NT2/D1 (cell line): Measurements from ENCODE around the gene CRIP3.

ENCODE experiments used
- DNase-seq: peaks from one replicate; pipeline ENCODE4 v3.0.0-alpha.2; 2011; ENCODE audit warnings: low read depth, low spot score
- H3K27me3 ChIP-seq: 2 replicates; pipeline ENCODE4 v1.6.0; 2011; ENCODE audit warnings: mild to moderate bottlenecking; ENCODE audit not compliant: insufficient read length, insufficient read depth
- H3K36me3 ChIP-seq: 2 replicates; pipeline ENCODE4 v1.6.1; 2011; ENCODE audit warnings: mild to moderate bottlenecking, low read length, mixed read lengths; ENCODE audit not compliant: insufficient read depth, insufficient read length
- H3K4me1 ChIP-seq: 2 replicates; pipeline ENCODE4 v1.5.1; 2011; ENCODE audit not compliant: insufficient read depth, insufficient read length
- H3K4me3 ChIP-seq: 2 replicates; pipeline ENCODE4 v1.5.1; 2011; ENCODE audit warnings: low read depth; ENCODE audit not compliant: insufficient read length
- H3K9ac ChIP-seq: 2 replicates; pipeline ENCODE4 v1.6.0; 2011; ENCODE audit warnings: low read depth; ENCODE audit not compliant: insufficient read length
- H3K9me3 ChIP-seq: 2 replicates; pipeline ENCODE4 v1.5.1; 2011; ENCODE audit warnings: mild to moderate bottlenecking, low read length; ENCODE audit not compliant: insufficient read depth
- SUZ12 ChIP-seq: IDR thresholded peaks from 2 replicates; pipeline ENCODE4 v1.6.1; 2011; ENCODE audit not compliant: insufficient read length, insufficient read depth; ENCODE audit errors: extremely low read depth
- YY1 ChIP-seq: IDR thresholded peaks from 2 replicates; pipeline ENCODE4 v1.6.1; 2011; ENCODE audit not compliant: insufficient read length, insufficient read depth
- ZNF274 ChIP-seq: IDR thresholded peaks from 2 replicates; pipeline ENCODE4 v1.6.1; 2011; ENCODE audit warnings: mild to moderate bottlenecking, low read depth, low read length

CRIP3 gene

DNA sequence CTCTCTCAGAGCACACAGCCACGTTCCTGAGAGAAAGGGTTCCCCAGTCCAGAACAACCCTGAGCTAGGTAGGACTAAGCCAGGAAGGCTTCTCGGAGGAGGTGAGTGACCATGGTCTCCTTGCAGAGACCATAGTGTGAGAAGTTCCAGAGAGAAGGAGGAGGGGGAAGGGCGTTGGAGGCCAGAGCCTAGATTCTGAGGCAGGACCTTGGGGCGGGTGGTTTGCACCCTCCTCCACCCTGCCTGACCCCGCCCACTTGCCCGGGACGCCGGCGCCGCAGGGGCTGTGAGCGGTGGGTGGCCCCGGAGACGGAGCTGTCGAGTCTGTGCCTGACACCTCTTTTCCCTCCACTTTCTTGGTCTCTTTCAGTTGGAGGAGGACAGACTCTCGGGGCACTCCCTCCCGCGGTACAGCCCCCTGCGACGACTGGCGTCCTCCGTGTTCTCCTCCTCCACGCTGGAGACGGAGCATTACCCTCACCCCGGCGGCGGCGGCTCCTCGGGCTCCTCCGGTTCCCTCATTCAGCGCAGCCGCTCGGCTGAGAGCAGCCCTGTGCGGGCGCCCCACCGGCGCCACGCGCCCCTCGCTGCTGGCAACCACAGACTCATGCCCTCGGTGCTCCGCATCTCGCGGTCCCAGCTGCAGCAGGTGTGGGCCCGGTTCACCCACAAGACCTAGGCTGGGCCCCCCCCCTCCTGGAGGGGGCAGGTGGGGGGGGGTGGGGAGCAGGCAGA lies 39.2 kb downstream of the CRIP3 start:
- TF ChIP-seq YY1 (no peak), ZNF274 (no peak), SUZ12 (no peak)
- H3K4me1 ChIP-seq: peaks cover 13% of the 10 kb centered on the region
- H3K27me3 ChIP-seq: peaks cover 8% of the 10 kb centered on the region
- no peak overlapping the region for H3K9ac ChIP-seq
- no peak overlapping the region for H3K4me3 ChIP-seq
- H3K9me3 ChIP-seq: no peaks in the 10 kb centered on the region
- no peaks in the 10 kb centered on the region for H3K36me3 ChIP-seq
- DNase-seq: no peak

DNA sequence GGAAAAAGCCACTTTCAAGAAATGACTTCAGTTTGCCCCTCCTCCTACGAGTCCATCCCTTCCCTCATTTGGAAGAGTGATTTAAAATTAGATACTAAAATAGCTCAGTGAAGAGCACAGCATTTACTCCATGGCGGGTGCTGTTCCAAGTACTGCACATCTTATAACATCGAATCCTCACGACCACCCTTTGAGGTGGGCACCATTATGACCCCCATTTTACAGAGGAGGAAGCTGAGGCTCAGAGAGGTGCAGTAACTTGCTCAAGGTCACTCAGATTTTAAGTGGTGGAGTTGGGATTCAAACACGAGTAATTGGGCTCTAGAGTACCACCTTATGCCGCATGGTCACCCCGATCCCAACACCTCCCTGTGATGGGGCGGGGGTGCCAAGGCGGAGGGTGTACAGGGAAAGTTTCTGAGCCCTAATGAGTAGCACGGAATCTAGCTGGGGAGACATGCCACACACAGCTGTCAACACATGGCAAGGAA lies 39.8 kb downstream of the CRIP3 start:
- Histone ChIP-seq H3K9ac (no peak overlapping the region), H3K27me3 (peaks cover 2% of the 10 kb centered on the region), H3K4me3 (no peak overlapping the region), H3K4me1 (peaks cover 11% of the 10 kb centered on the region), H3K9me3 (no peaks in the 10 kb centered on the region), H3K36me3 (no peaks in the 10 kb centered on the region)
- no peak for DNase-seq
- TF ChIP-seq ZNF274 (no peak), SUZ12 (no peak), YY1 (no peak)

DNA sequence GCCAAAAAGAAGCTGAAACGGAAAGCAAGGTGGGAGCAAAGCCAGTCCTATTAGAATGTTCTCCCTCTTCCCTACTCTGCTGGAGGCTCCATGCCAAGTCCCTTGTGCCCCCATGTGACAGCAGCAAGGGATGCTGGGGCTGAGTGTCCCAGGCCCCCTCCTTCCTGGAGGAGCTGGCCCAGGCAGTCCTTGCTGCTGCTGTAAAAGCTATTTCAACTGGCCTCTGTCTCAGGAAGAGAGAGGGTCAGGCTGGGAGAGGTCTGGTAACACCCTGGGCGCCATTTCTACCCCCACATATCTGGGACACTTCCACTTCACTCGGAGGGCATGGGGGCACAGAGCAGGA lies 40.3 kb downstream of the CRIP3 start:
- DNase-seq: no peak
- Histone ChIP-seq H3K4me1 (peaks cover 11% of the 10 kb centered on the region), H3K36me3 (no peaks in the 10 kb centered on the region), H3K27me3 (no peaks in the 10 kb centered on the region), H3K9me3 (no peaks in the 10 kb centered on the region), H3K9ac (no peak overlapping the region), H3K4me3 (no peak overlapping the region)
- TF ChIP-seq ZNF274: no peak
- TF ChIP-seq YY1: no peak
- no peak for TF ChIP-seq SUZ12

DNA sequence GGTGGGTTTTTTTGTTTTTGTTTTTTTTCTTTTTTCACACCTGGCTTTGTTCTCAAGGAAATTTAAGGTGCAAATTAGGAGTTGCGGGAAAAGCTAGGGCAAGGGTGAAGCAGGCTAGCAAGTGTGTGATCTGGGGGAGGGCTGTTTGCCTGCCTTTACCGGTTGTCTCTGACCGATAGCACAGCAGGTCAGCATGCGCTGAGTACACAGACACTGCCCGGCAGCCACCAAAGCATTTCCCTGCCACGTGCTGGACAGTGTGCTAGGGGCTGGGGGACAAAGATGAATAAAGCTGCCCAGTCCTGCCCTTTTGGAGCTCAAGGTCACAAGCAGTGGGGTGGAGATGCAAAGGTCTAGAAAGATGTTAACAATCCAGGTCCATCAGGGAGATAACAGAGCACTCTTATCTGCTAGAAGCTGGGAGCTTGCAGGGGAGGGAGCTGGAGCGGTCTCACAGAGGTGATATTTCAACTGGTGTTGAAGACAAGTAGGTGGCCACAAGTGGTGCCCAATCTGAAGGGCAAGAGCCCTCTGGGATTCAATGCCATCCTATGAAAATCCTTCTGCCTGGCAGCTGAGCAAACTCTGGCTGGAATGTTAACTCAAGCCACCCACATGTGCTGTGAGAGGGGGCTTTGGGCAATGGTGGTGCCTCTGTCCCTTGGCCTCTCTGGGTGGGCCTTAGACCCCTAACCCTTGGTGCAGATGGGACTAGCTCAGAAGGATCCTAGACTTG lies 40.8 kb downstream of the CRIP3 start:
- Histone ChIP-seq H3K36me3 (no peaks in the 10 kb centered on the region), H3K4me3 (no peak overlapping the region), H3K27me3 (no peaks in the 10 kb centered on the region), H3K9me3 (no peaks in the 10 kb centered on the region), H3K9ac (no peak overlapping the region), H3K4me1 (peaks cover 11% of the 10 kb centered on the region)
- DNase-seq: no peak
- TF ChIP-seq SUZ12 (no peak), ZNF274 (no peak), YY1 (no peak)

DNA sequence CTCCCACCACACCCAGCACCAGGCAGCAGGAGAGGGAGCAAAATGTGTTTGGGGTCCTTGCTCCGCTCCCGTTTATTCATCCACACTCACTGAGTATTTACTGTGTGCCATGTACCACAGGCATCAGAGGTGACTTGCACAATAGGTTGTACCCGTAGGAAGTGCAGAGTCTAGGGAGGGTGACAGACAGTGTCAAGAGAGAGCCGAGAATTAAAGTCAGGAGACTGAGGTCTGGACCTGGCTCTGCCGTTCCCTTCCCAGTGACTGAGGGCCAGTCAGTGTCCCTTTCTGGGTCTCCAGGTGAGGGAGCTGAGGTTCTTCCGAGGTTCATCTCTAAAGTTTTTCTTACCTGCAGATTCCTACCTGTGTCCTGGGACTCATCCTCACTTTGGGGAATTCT lies 43.1 kb downstream of the CRIP3 start:
- TF ChIP-seq ZNF274 (no peak), SUZ12 (no peak), YY1 (no peak)
- Histone ChIP-seq H3K27me3 (no peaks in the 10 kb centered on the region), H3K9me3 (no peaks in the 10 kb centered on the region), H3K9ac (no peak overlapping the region), H3K36me3 (no peaks in the 10 kb centered on the region), H3K4me3 (no peak overlapping the region), H3K4me1 (peaks cover 6% of the 10 kb centered on the region)
- no peak for DNase-seq

DNA sequence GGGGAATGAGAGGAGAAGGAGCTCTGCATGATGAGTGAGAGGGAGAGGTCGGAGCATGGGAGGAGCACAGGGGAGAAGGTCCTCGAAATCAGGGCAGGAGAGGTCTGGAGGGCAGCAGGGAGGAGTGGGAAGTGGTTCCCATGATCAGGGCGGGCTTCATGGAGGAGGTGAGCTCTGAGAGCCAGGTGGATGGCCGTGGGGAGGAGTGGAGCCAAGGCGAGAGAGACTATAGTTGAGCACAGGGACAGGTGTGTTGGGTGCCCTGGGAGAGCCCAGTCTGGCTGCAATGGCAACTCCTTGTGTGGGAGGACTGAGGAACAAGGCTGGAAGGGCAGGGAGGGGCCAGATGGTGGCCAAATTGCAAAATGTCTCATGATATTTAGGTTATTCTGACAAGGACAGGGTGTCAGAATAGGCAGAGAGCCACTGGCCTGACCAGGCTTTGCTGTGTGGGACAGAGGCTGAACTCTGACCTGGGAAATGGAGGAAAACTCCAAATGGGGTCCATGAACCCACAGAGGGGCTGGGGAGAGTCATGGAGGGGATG lies 44.0 kb downstream of the CRIP3 start:
- Histone ChIP-seq H3K9ac (no peak overlapping the region), H3K36me3 (no peaks in the 10 kb centered on the region), H3K4me3 (no peak overlapping the region), H3K27me3 (no peaks in the 10 kb centered on the region), H3K4me1 (no peaks in the 10 kb centered on the region), H3K9me3 (no peaks in the 10 kb centered on the region)
- no peak for DNase-seq
- TF ChIP-seq SUZ12: no peak
- TF ChIP-seq ZNF274: no peak
- no peak for TF ChIP-seq YY1
